ENCODE results near the gene CXCL13. TPM values are rescaled to one million over a fixed set of nuclear protein-coding genes. Genes with fewer than 3 reads are reported as not detected.
"Not testable (repeated sequence)": the region's sequence is repeated elsewhere in the genome, so short reads cannot be mapped to it uniquely, and the experiment has no call there.

Gene CXCL13
- total RNA-seq, 1 experiment from 2014 or later = not detected

GRCh38 chr4:77560170-77560569, 45.5 kb upstream of the CXCL13 start:
- ChIA-PET CTCF (interaction anchor here (0.6 kb wide), 1 partner anchor 42 kb away, joined by 3 read pairs; no protein-coding TSS in a partner anchor), POLR2A (no interaction called here)
- peaks cover 4% of the 10 kb centered on the region; the same call in 1 of the 2 replicates for H3K27me3 Mint-ChIP-seq (ENCODE audit: low read depth)
- ATAC-seq (no peak), DNase-seq (ENCODE audit: low spot score) (no peak)
- peaks cover 52% of the 10 kb centered on the region for H3K9me3 Mint-ChIP-seq
- H3K36me3 Mint-ChIP-seq = peaks cover 23% of the 10 kb centered on the region
- no peaks in the 10 kb centered on the region for H3K4me1 Mint-ChIP-seq
- H3K4me3 Mint-ChIP-seq = no peak overlapping the region
- TF ChIP-seq, protein P1, sequence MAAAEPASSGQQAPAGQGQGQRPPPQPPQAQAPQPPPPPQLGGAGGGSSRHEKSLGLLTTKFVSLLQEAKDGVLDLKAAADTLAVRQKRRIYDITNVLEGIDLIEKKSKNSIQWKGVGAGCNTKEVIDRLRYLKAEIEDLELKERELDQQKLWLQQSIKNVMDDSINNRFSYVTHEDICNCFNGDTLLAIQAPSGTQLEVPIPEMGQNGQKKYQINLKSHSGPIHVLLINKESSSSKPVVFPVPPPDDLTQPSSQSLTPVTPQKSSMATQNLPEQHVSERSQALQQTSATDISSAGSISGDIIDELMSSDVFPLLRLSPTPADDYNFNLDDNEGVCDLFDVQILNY (CRISPR knock-in tag; IDR thresholded peaks at IDR 0.05) = no peak
- TF ChIP-seq RORB (CRISPR knock-in tag; IDR thresholded peaks at IDR 0.05) (no peak), ESRRA (CRISPR knock-in tag; IDR thresholded peaks at IDR 0.05; ENCODE audit: borderline replicate concordance) (no peak), GTF2I (CRISPR knock-in tag; conservative IDR thresholded peaks at IDR 0.05) (no peak), ZNF671 (CRISPR knock-in tag; IDR thresholded peaks at IDR 0.05) (no peak), NFATC4 (CRISPR knock-in tag; IDR thresholded peaks at IDR 0.05) (no peak)
- TF ChIP-seq, protein P2, sequence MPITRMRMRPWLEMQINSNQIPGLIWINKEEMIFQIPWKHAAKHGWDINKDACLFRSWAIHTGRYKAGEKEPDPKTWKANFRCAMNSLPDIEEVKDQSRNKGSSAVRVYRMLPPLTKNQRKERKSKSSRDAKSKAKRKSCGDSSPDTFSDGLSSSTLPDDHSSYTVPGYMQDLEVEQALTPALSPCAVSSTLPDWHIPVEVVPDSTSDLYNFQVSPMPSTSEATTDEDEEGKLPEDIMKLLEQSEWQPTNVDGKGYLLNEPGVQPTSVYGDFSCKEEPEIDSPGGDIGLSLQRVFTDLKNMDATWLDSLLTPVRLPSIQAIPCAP (CRISPR knock-in tag; IDR thresholded peaks at IDR 0.05) = no peak
- TF ChIP-seq, protein P3, sequence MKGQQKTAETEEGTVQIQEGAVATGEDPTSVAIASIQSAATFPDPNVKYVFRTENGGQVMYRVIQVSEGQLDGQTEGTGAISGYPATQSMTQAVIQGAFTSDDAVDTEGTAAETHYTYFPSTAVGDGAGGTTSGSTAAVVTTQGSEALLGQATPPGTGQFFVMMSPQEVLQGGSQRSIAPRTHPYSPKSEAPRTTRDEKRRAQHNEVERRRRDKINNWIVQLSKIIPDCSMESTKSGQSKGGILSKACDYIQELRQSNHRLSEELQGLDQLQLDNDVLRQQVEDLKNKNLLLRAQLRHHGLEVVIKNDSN (CRISPR knock-in tag; IDR thresholded peaks at IDR 0.05) = no peak
- no peak overlapping the region for H3K27ac Mint-ChIP-seq

DNA sequence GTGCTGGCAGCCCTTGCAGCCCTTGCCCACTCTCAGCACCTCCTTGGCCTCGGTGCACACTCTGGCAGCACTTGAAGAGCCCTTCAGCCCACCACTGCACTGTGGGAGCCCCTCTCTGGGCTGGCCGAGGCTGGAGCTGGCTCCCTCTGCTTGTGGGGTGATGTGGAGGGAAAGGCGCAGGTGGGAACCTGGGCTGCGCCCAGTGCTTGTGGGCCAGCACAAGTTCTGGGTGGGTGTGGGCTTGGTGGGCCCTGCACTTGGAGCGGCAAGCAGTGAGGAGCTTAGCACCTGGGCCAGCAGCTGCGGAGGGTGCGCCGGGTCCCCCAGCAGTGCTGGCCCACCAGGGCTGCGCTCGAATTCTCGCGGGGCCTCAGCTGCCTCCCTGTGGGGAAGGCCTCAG, 43.9 kb upstream of the CXCL13 start:
- POLR2A ChIA-PET; H3K27me3 Mint-ChIP-seq (ENCODE audit: low read depth); H3K4me3 Mint-ChIP-seq: not testable (repeated sequence)

GRCh38 chr4:77564231-77564630, 41.4 kb upstream of the CXCL13 start:
- CTCF ChIA-PET = no interaction called here
- peaks cover 59% of the 10 kb centered on the region for H3K9me3 Mint-ChIP-seq
- H3K27ac Mint-ChIP-seq = no peak overlapping the region
- no peaks in the 10 kb centered on the region for H3K4me1 Mint-ChIP-seq
- DNase-seq (ENCODE audit: low spot score) = no peak
- TF ChIP-seq NFATC4 (CRISPR knock-in tag; IDR thresholded peaks at IDR 0.05) (no peak), TEAD4 (CRISPR knock-in tag; IDR thresholded peaks at IDR 0.05) (no peak), ZNF121 (CRISPR knock-in tag; IDR thresholded peaks at IDR 0.05) (no peak), GABPB1 (CRISPR knock-in tag; IDR thresholded peaks at IDR 0.05) (no peak), ZNF423 (CRISPR knock-in tag; IDR thresholded peaks at IDR 0.05) (no peak)
- ATAC-seq = no peak
- H3K27me3 Mint-ChIP-seq (ENCODE audit: low read depth) = peaks cover 10% of the 10 kb centered on the region
- no peak overlapping the region for H3K4me3 Mint-ChIP-seq
- peaks cover 23% of the 10 kb centered on the region for H3K36me3 Mint-ChIP-seq
- POLR2A ChIA-PET = no interaction called here

More for the DNA sequence above, 43.9 kb upstream of the CXCL13 start:
- H3K36me3 Mint-ChIP-seq = peaks cover 16% of the 10 kb centered on the region
- ATAC-seq; DNase-seq (ENCODE audit: low spot score); H3K27ac Mint-ChIP-seq; H3K4me1 Mint-ChIP-seq: not testable (repeated sequence)
- H3K9me3 Mint-ChIP-seq = peaks cover 43% of the 10 kb centered on the region
- CTCF ChIA-PET = interaction anchor here (1.8 kb wide), 1 partner anchor 16 kb away, joined by 7 read pairs; no protein-coding TSS in a partner anchor

GRCh38 chr4:77566148-77566547, 39.5 kb upstream of the CXCL13 start:
- DNase-seq (ENCODE audit: low spot score) (no peak), ATAC-seq (no peak)
- H3K9me3 Mint-ChIP-seq = peaks cover 58% of the 10 kb centered on the region
- ChIA-PET CTCF (interaction anchor here (1.0 kb wide), 1 partner anchor 35 kb away, joined by 3 read pairs; no protein-coding TSS in a partner anchor), POLR2A (no interaction called here)
- no peak overlapping the region for H3K27ac Mint-ChIP-seq
- no peaks in the 10 kb centered on the region for H3K4me1 Mint-ChIP-seq
- no peak for TF ChIP-seq CBFB (CRISPR knock-in tag; IDR thresholded peaks at IDR 0.05; ENCODE audit: low read depth)
- no peak for TF ChIP-seq TCF7 (CRISPR knock-in tag; IDR thresholded peaks at IDR 0.05; ENCODE audit: low read depth)
- TF ChIP-seq, protein P4, sequence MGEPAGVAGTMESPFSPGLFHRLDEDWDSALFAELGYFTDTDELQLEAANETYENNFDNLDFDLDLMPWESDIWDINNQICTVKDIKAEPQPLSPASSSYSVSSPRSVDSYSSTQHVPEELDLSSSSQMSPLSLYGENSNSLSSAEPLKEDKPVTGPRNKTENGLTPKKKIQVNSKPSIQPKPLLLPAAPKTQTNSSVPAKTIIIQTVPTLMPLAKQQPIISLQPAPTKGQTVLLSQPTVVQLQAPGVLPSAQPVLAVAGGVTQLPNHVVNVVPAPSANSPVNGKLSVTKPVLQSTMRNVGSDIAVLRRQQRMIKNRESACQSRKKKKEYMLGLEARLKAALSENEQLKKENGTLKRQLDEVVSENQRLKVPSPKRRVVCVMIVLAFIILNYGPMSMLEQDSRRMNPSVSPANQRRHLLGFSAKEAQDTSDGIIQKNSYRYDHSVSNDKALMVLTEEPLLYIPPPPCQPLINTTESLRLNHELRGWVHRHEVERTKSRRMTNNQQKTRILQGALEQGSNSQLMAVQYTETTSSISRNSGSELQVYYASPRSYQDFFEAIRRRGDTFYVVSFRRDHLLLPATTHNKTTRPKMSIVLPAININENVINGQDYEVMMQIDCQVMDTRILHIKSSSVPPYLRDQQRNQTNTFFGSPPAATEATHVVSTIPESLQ (CRISPR knock-in tag; IDR thresholded peaks at IDR 0.05) = no peak
- TF ChIP-seq IRF2 (CRISPR knock-in tag; IDR thresholded peaks at IDR 0.05; ENCODE audit: borderline replicate concordance, low read depth) = no peak
- TF ChIP-seq GRHL2 (CRISPR knock-in tag; IDR thresholded peaks at IDR 0.05; ENCODE audit: insufficient replicate concordance, severe bottlenecking) = no peak
- H3K4me3 Mint-ChIP-seq = no peak overlapping the region
- H3K27me3 Mint-ChIP-seq (ENCODE audit: low read depth) = peaks cover 6% of the 10 kb centered on the region; the same call in 1 of the 2 replicates
- peaks cover 25% of the 10 kb centered on the region for H3K36me3 Mint-ChIP-seq
